DMS53 treated with DMSO at 0.1 percent for 48 hours (cell line): ENCODE data around the gene SPINK8.
"Not testable (repeated sequence)": the region's sequence is repeated elsewhere in the genome, so short reads cannot be mapped to it uniquely, and the experiment has no call there.

Source experiments
- DNase-seq: peaks from one replicate; lab custom pipeline; 2025; ENCODE audit not compliant: unreplicated experiment; lab: John Stamatoyannopoulos, UW

The SPINK8 gene

GRCh38 chr3:48333346-48334245 lies at the start of gene SPINK8:
Gene SPINK8 (minus strand): TSS chr3:48333661. CDS start chr3:48328341, 5,320 bp downstream.
- DNase-seq = not testable (repeated sequence)

- DNase-seq = no peak
Observed at GRCh38 chr3:48372862-48373435, 39.5 kb upstream of the SPINK8 start.

- DNase-seq = no peak
Observed at GRCh38 chr3:48372377-48372770, 38.9 kb upstream of the SPINK8 start.

- no peak for DNase-seq
Observed at GRCh38 chr3:48371651-48372376, 38.4 kb upstream of the SPINK8 start, which contains the start of gene FBXW12. Gene FBXW12 (plus strand): TSS chr3:48372219. CDS start chr3:48372768, 549 bp downstream.

GRCh38 chr3:48370333-48370713 lies 36.9 kb upstream of the SPINK8 start:
- no peak for DNase-seq

GRCh38 chr3:48369693-48370332 lies 36.4 kb upstream of the SPINK8 start:
- DNase-seq = no peak

GRCh38 chr3:48367201-48367600 lies 33.7 kb upstream of the SPINK8 start:
- no peak for DNase-seq

- no peak for DNase-seq
Observed at GRCh38 chr3:48364840-48365239, 31.4 kb upstream of the SPINK8 start.

GRCh38 chr3:48361928-48362327 lies 28.5 kb upstream of the SPINK8 start:
- no peak for DNase-seq

- DNase-seq = no peak
Observed at GRCh38 chr3:48356419-48356818, 23.0 kb upstream of the SPINK8 start.

GRCh38 chr3:48353987-48354386 lies 20.5 kb upstream of the SPINK8 start:
- no peak for DNase-seq

- no peak for DNase-seq
Observed at GRCh38 chr3:48352546-48352945, 19.1 kb upstream of the SPINK8 start.

GRCh38 chr3:48347500-48347899 lies 14.0 kb upstream of the SPINK8 start:
- no peak for DNase-seq

- no peak for DNase-seq
Observed at GRCh38 chr3:48345946-48346572, 12.6 kb upstream of the SPINK8 start.

- DNase-seq = no peak
Observed at GRCh38 chr3:48344867-48345507, 11.5 kb upstream of the SPINK8 start.

- DNase-seq = no peak
Observed at GRCh38 chr3:48343432-48343831, 10.0 kb upstream of the SPINK8 start.

GRCh38 chr3:48338635-48339034 lies 5.2 kb upstream of the SPINK8 start:
- DNase-seq = no peak

GRCh38 chr3:48337536-48337935 lies 4.1 kb upstream of the SPINK8 start:
- DNase-seq = not testable (repeated sequence)

- DNase-seq = not testable (repeated sequence)
Observed at GRCh38 chr3:48335286-48335685, 1.8 kb upstream of the SPINK8 start.

GRCh38 chr3:48334605-48335004 lies 1.1 kb upstream of the SPINK8 start:
- DNase-seq = no peak
